ENCODE results near the gene SGPL1. TPM values are rescaled to one million over a fixed set of nuclear protein-coding genes. Genes with fewer than 3 reads are reported as not detected.

SGPL1 gene
- total and polyA plus RNA-seq, 10 of the 15 experiments (the other 5 are each of a cell fraction or from before 2014, with no cell fraction given) = 4.9 to 20.7 (median 10.6) TPM

- H3K79me2 ChIP-seq (ENCODE audit: control insufficient read depth, insufficient read depth, low read length) = no peaks in the 10 kb centered on the region
- no peaks in the 10 kb centered on the region for H4K20me1 ChIP-seq (ENCODE audit: control insufficient read depth, insufficient read depth)
- 100% methylated on average over 2 of the region's 2 CpGs for WGBS (ENCODE audit: insufficient coverage, insufficient replicate concordance, low lambda C conversion rate, missing lambda C conversion rate)
- H3K27me3 ChIP-seq (replicated peaks in 1 of 2; ENCODE audit: control insufficient read depth in 2 of 2, insufficient read depth in 2 of 2, low read length in 1 of 2) = no peaks in the 10 kb centered on the region
- DNase-seq (ENCODE audit: low read depth, low spot score) (no peak), FAIRE-seq (peak; percentile 52), ATAC-seq (no peak)
- ChIA-PET CTCF (interaction anchor here (0.8 to 1.3 kb wide), 2 partner anchors 58 to 361 kb away, joined by 3 read pairs; no protein-coding TSS in a partner anchor), SMC1A (ENCODE audit: uncharacterized antibody, unreplicated experiment) (interaction anchor here (0.7 to 1.3 kb wide), 3 partner anchors 11 to 42 kb away, joined by 3 to 5 read pairs (median 4); no protein-coding TSS in a partner anchor), RAD21 (ENCODE audit: unreplicated experiment) (interaction anchor here (1.1 kb wide), 1 partner anchor 36 kb away, joined by 3 read pairs; no protein-coding TSS in a partner anchor), POLR2A (no interaction called here)
- H3K4me1 ChIP-seq (ENCODE audit: control insufficient read depth, insufficient read depth, low read length) = no peaks in the 10 kb centered on the region
- in situ Hi-C loops (cut with MboI) (no loop called here), intact Hi-C loops (cut with micrococcal nuclease; ENCODE audit: unreplicated experiment) (no loop called here)
- no peak overlapping the region for H2AFZ ChIP-seq (ENCODE audit: control insufficient read depth, low read depth, low read length)
- no peak overlapping the region for H3K4me2 ChIP-seq (ENCODE audit: control insufficient read depth, insufficient read depth)
- TSS peak; percentile 2 for BruUV-seq (replicated peaks)
- no peak overlapping the region for H3K9ac ChIP-seq (ENCODE audit: control insufficient read depth, insufficient read depth, low read length)
- no peaks in the 10 kb centered on the region for H3K9me3 ChIP-seq (replicated peaks; ENCODE audit: control insufficient read depth, insufficient read depth, low read length)
- H3K4me3 ChIP-seq = no peak overlapping the region
- H3K27ac ChIP-seq (ENCODE audit: control insufficient read depth, insufficient read depth) = no peak overlapping the region
- H3K36me3 ChIP-seq (ENCODE audit: control insufficient read depth in 2 of 2, insufficient read depth in 2 of 2, low read length in 1 of 2) = no peaks in the 10 kb centered on the region; a peak in 1 of 4 replicates
- TF ChIP-seq BMI1 (IDR thresholded peaks at IDR 0.05; ENCODE audit: borderline replicate concordance) (no peak), ZNF274 (IDR thresholded peaks at IDR 0.05; ENCODE audit: insufficient read depth, insufficient read length) (no peak), IRF3 (IDR thresholded peaks at IDR 0.05) (no peak), REST (IDR thresholded peaks at IDR 0.05; ENCODE audit: low read depth, low read length) (no peak), CHD2 (IDR thresholded peaks at IDR 0.05; ENCODE audit: borderline replicate concordance, low read depth, low read length) (no peak), ETV6 (conservative IDR thresholded peaks at IDR 0.05 in 1 of 2, IDR thresholded peaks at IDR 0.05 in 1 of 2; ENCODE audit: borderline replicate concordance in 1 of 2, low read depth in 1 of 2) (no peak), NFYB (IDR thresholded peaks at IDR 0.05; ENCODE audit: insufficient read depth, low read depth, low read length) (no peak), NKRF (conservative IDR thresholded peaks at IDR 0.05) (no peak), CEBPZ (IDR thresholded peaks at IDR 0.05; ENCODE audit: low read depth, low read length) (no peak), ZSCAN29 (IDR thresholded peaks at IDR 0.05) (no peak), SMARCA5 (IDR thresholded peaks at IDR 0.05) (no peak)
Observed at GRCh38 chr10:70822076-70822820, 6.5 kb downstream of the SGPL1 start.

Measured in GM12878 (cell line).